GM12878 (cell line): ENCODE results near the gene TIMP4. TPM values are rescaled to one million over a fixed set of nuclear protein-coding genes. Genes with fewer than 3 reads are reported as not detected.

Source experiments
- ATAC-seq: fragments of 200-7000 bp; cut with Tn5 transposase; 3 replicates; pipeline ENCODE4 v1.9.1; 2020; ENCODE audit warnings: mild to moderate bottlenecking, moderate library complexity
- BruUV-seq: library from RNA; stranded (reverse); fragments of 400-500 nt; replicated peaks from 2 replicates; lab custom pipeline; 2021; lab: Mats Ljungman, UMichigan
- CTCF ChIA-PET: fragments of 300-600 bp; sonication (Branson Sonifier 250); formaldehyde crosslinking; extraction: SDS; loops from one replicate; lab custom pipeline; 2021; ENCODE audit warnings: inconsistent platforms; lab: Yijun Ruan, JAX
- POLR2A ChIA-PET: fragments of 350-600 bp; formaldehyde crosslinking; extraction: SDS; loops from one replicate; lab custom pipeline; 2021; ENCODE audit warnings: inconsistent platforms; lab: Charles Lee
- RAD21 ChIA-PET: fragments of 300-600 bp; sonication (Branson Sonifier 250); formaldehyde crosslinking; loops from one replicate; lab custom pipeline; 2023; ENCODE audit warnings: antibody characterized with exemption; ENCODE audit not compliant: unreplicated experiment; lab: Charles Lee
- SMC1A ChIA-PET: fragments of 300-600 bp; sonication (Branson Sonifier 250); formaldehyde crosslinking; loops from one replicate; lab custom pipeline; 2023; ENCODE audit not compliant: unreplicated experiment, uncharacterized antibody; lab: Charles Lee
- DNase-seq: peaks from one replicate; pipeline ENCODE4 v3.0.0-alpha.2; 2011; ENCODE audit warnings: low read depth, low spot score
- FAIRE-seq: peaks from 3 replicates; lab custom pipeline; 2011; peaks lifted over from hg19 to GRCh38; lab: Jason Lieb, UNC
- H2AFZ ChIP-seq: 2 replicates; pipeline ENCODE4 v1.6.0; 2011; ENCODE audit warnings: low read depth, low read length, control low read depth; ENCODE audit not compliant: control insufficient read depth
- H3K27ac ChIP-seq: 2 replicates; pipeline ENCODE4 v1.5.1; 2011; ENCODE audit warnings: control low read depth; ENCODE audit not compliant: control insufficient read depth, insufficient read depth
- H3K27me3 ChIP-seq, 2 experiments: replicated peaks in 1 of 2; 2 replicates each; pipeline versions ENCODE4 v1.6.0 to v1.6.1; 2011; ENCODE audit warnings: low read length in 1 of 2; ENCODE audit not compliant: control insufficient read depth in 2 of 2, insufficient read depth in 2 of 2
- H3K36me3 ChIP-seq, 2 experiments: 2 replicates each; pipeline ENCODE4 v1.5.1; 2011; ENCODE audit warnings: low read length in 1 of 2; ENCODE audit not compliant: control insufficient read depth in 2 of 2, insufficient read depth in 2 of 2
- H3K4me1 ChIP-seq: 2 replicates; pipeline ENCODE4 v1.6.1; 2011; ENCODE audit warnings: mild to moderate bottlenecking, low read length, moderate library complexity, mixed read lengths; ENCODE audit not compliant: control insufficient read depth, insufficient read depth
- H3K4me2 ChIP-seq: 2 replicates; pipeline ENCODE4 v1.6.0; 2011; ENCODE audit warnings: control low read depth; ENCODE audit not compliant: control insufficient read depth, insufficient read depth
- H3K4me3 ChIP-seq: fragments of 200-600 bp; sonication (generic); 2 replicates; pipeline ENCODE4 v1.5.1; 2016
- H3K79me2 ChIP-seq: 2 replicates; pipeline ENCODE4 v1.6.0; 2011; ENCODE audit warnings: low read length; ENCODE audit not compliant: control insufficient read depth, insufficient read depth
- H3K9ac ChIP-seq: 2 replicates; pipeline ENCODE4 v1.8.0; 2011; ENCODE audit warnings: low read length, control low read depth, mixed read lengths; ENCODE audit not compliant: control insufficient read depth, insufficient read depth
- H3K9me3 ChIP-seq: replicated peaks from 3 replicates; pipeline ENCODE4 v1.5.1; 2011; ENCODE audit warnings: mild to moderate bottlenecking, low read length; ENCODE audit not compliant: control insufficient read depth, insufficient read depth
- H4K20me1 ChIP-seq: 2 replicates; pipeline ENCODE4 v1.6.0; 2011; ENCODE audit not compliant: control insufficient read depth, insufficient read depth
- CBFB ChIP-seq: IDR thresholded peaks from 2 replicates; pipeline ENCODE4 v1.6.1; 2016; ENCODE audit warnings: antibody characterized with exemption, low read depth
- E4F1 ChIP-seq: fragments of 450-650 bp; IDR thresholded peaks from 2 replicates; pipeline ENCODE4 v1.6.1; 2018; ENCODE audit warnings: borderline replicate concordance, mild to moderate bottlenecking; ENCODE audit not compliant: partially characterized antibody
- HDAC6 ChIP-seq: fragments of 200-600 bp; sonication (generic); IDR thresholded peaks from one replicate; pipeline ENCODE4 v1.8.0; 2017; ENCODE audit warnings: antibody characterized with exemption; ENCODE audit not compliant: unreplicated experiment
- IRF4 ChIP-seq: IDR thresholded peaks from 2 replicates; pipeline ENCODE4 v1.6.1; 2011; ENCODE audit warnings: low read depth, low read length
- NRF1 ChIP-seq: conservative IDR thresholded peaks from 2 replicates; pipeline ENCODE4 v1.6.1; 2011; ENCODE audit warnings: mild to moderate bottlenecking, low read depth, low read length, improper control_type of control experiment
- RAD51 ChIP-seq: fragments of 450-650 bp; IDR thresholded peaks from 2 replicates; pipeline ENCODE4 v1.6.1; 2016; ENCODE audit warnings: moderate library complexity, mild to moderate bottlenecking, inconsistent platforms
- SREBF2 ChIP-seq: IDR thresholded peaks from 2 replicates; pipeline ENCODE4 v1.6.1; 2012; ENCODE audit warnings: mild to moderate bottlenecking, low read length
- TCF12 ChIP-seq: IDR thresholded peaks from 2 replicates; pipeline ENCODE4 v1.6.1; 2011; ENCODE audit warnings: low read depth, mild to moderate bottlenecking, low read length
- ZNF24 ChIP-seq: fragments of 450-650 bp; IDR thresholded peaks from 2 replicates; pipeline ENCODE4 v1.6.1; 2017; ENCODE audit warnings: antibody characterized with exemption, mild to moderate bottlenecking
- WGBS: methylation state at CpG from one replicate; pipeline ENCODE4 v1.1.6; 2016; ENCODE audit warnings: low lambda C conversion rate; ENCODE audit not compliant: insufficient replicate concordance, insufficient coverage; ENCODE audit errors: missing lambda C conversion rate; 5-methylcytosine and 5-hydroxymethylcytosine counted together
- in situ Hi-C: fragments of 300-500 bp; cut with MboI; formaldehyde crosslinking; loops from 9 replicates; pipeline ENCODE4 v1.14.3; 2018; ENCODE audit warnings: mixed read lengths
- intact Hi-C: fragments of 100-400 bp; cut with micrococcal nuclease; formaldehyde crosslinking; loops from one replicate; pipeline ENCODE4 v1.14.2; 2022; ENCODE audit not compliant: unreplicated experiment
- polyA plus RNA-seq, 11 experiments: library from polyadenylated mRNA; depleted of rRNA in 4 of 11; unstranded in 6 of 11; stranded (reverse) in 5 of 11; fragments of >200 nt; fragmentation: Nextera tagmentation in 4 of 11; fragmentation: Illumina TruSeq in 1 of 11; extraction: Ambion mirVana in 4 of 11; extraction: Trizol in 1 of 11; gene quantifications; 1 replicate in 1 of 11; 2 replicates in 10 of 11; pipeline versions ENCODE4 v1.2.1 to v1.2.3, GENCODE V29; 2011 to 2016; ENCODE audit warnings: inconsistent platforms in 2 of 11, missing spikeins in 2 of 11, low read depth in 1 of 11
- total RNA-seq, 4 experiments: library from RNA; depleted of rRNA in 3 of 4; stranded (reverse); fragments of >200 nt in 3 of 4; fragmentation: Illumina TruSeq in 1 of 4; extraction: Trizol in 1 of 4; gene quantifications; 2 replicates each; pipeline versions ENCODE4 v1.2.1 to v1.2.3, GENCODE V29; 2013 to 2021

The TIMP4 gene
- total and polyA plus RNA-seq, 10 of the 15 experiments (the other 5 are each of a cell fraction or from before 2014, with no cell fraction given) = 0.07 TPM; not detected in 9

- no peak for TF ChIP-seq E4F1
Observed at GRCh38 chr3:12186515-12187286, 28.0 kb upstream of the TIMP4 start (continued).

- in situ Hi-C loops (no loop called here), intact Hi-C loops (no loop called here)
- RAD21 ChIA-PET = interaction anchor here (0.8 to 2.5 kb wide), 3 partner anchors 9 to 294 kb away, joined by 3 to 9 read pairs (median 4); no protein-coding TSS in a partner anchor
Observed at GRCh38 chr3:12186046-12186445, 27.3 kb upstream of the TIMP4 start.

More at GRCh38 chr3:12186046-12186445, 27.3 kb upstream of the TIMP4 start:
- 72% methylated on average over 4 of the region's 4 CpGs for whole genome bisulfite sequencing
- Histone ChIP-seq H2AFZ (no peak overlapping the region), H3K9me3 (no peaks in the 10 kb centered on the region), H3K79me2 (no peaks in the 10 kb centered on the region), H3K4me3 (no peak overlapping the region), H3K4me1 (peaks cover 17% of the 10 kb centered on the region), H4K20me1 (no peaks in the 10 kb centered on the region), H3K27me3 (no peaks in the 10 kb centered on the region), H3K9ac (no peak overlapping the region), H3K4me2 (no peak overlapping the region), H3K27ac (no peak overlapping the region), H3K36me3 (no peaks in the 10 kb centered on the region)
- SMC1A ChIA-PET = interaction anchor here (0.9 to 11.5 kb wide), 8 partner anchors 9 to 293 kb away, joined by 3 to 83 read pairs (median 4); no protein-coding TSS in a partner anchor
- DNase-seq = no peak
- ATAC-seq = no peak
- CTCF ChIA-PET = interaction anchor here (1.5 to 7.0 kb wide), 4 partner anchors 9 to 294 kb away, joined by 7 to 68 read pairs (median 26); no protein-coding TSS in a partner anchor
- POLR2A ChIA-PET = interaction anchor here (1.6 kb wide), 1 partner anchor 8 kb away, joined by 3 read pairs; no protein-coding TSS in a partner anchor
- no peak for FAIRE-seq
- no peak for TF ChIP-seq CBFB
- no peak for TF ChIP-seq RAD51
- no peak for TF ChIP-seq HDAC6
- no peak for TF ChIP-seq SREBF2
- TF ChIP-seq TCF12 = no peak
- no peak for TF ChIP-seq NRF1
- TF ChIP-seq ZNF24 = no peak
- no peak for TF ChIP-seq IRF4
- no TSS peak for BruUV-seq
